ENCODE data around the gene VAT1. TPM values are rescaled to one million over a fixed set of nuclear protein-coding genes. Genes with fewer than 3 reads are reported as not detected.

Gene VAT1
- total and polyA plus RNA-seq, 9 of the 15 experiments (the other 6 are each of a cell fraction or from before 2014, with no cell fraction given): 29.4 to 153 (median 66.7) TPM

DNA sequence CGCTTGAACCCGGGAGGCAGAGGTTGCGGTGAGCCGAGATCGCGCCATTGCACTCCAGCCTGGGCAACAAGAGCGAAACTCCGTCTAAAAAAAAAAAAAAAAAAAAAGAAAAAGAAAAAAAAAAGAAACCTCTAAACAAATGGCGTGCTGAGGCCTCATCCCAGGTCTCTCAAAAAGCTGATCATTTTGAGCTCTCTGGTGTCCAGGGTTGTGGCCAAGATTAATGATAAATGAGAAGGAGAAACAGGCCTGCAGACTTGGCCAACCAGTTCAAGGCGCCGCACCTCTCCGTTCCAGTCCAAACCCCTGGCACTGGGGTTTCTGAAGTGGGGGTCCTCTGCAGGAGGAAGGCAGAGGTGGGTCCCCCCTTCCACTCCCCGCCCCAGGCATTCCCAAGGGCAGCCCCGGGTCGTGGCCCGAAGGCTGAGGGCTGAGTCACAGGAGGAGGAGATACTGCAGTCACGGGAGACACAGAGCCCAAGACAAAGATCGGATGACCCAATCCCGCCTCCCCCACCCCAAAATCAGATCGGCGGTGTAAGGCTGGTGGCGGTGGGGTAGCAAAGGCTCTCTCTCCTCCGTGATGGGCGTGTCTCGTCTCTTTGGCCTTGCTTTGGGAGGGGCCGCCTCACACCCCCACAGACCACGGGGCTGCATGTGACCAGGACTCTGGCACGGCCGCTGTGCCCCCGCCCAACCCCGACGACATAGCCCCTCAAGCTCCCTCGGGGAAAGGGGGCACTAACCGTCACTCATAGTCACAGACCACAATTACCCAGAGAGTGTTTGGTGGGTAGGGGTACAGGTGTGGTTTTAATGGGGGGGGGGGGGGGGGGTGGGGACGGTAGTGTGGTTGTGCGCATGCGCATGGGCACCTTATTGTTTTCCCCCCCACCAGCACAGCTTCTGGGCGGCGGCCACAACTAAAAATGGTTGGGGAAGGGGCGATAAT, 1.1 kb downstream of the VAT1 start (continued):
- TF ChIP-seq, protein P1, sequence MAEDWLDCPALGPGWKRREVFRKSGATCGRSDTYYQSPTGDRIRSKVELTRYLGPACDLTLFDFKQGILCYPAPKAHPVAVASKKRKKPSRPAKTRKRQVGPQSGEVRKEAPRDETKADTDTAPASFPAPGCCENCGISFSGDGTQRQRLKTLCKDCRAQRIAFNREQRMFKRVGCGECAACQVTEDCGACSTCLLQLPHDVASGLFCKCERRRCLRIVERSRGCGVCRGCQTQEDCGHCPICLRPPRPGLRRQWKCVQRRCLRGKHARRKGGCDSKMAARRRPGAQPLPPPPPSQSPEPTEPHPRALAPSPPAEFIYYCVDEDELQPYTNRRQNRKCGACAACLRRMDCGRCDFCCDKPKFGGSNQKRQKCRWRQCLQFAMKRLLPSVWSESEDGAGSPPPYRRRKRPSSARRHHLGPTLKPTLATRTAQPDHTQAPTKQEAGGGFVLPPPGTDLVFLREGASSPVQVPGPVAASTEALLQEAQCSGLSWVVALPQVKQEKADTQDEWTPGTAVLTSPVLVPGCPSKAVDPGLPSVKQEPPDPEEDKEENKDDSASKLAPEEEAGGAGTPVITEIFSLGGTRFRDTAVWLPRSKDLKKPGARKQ (CRISPR knock-in tag; IDR thresholded peaks at IDR 0.05): no peak
- TF ChIP-seq, protein P2, sequence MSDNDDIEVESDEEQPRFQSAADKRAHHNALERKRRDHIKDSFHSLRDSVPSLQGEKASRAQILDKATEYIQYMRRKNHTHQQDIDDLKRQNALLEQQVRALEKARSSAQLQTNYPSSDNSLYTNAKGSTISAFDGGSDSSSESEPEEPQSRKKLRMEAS (CRISPR knock-in tag; IDR thresholded peaks at IDR 0.05): no peak
- TF ChIP-seq MYBL2 (IDR thresholded peaks at IDR 0.05; ENCODE audit: low read depth) (no peak), MYBL2 (CRISPR knock-in tag; IDR thresholded peaks at IDR 0.05; ENCODE audit: borderline replicate concordance) (no peak), MIER1 (IDR thresholded peaks at IDR 0.05; ENCODE audit: low read depth) (no peak), ZNF41 (CRISPR knock-in tag; conservative IDR thresholded peaks at IDR 0.05) (no peak), POLR2A (conservative IDR thresholded peaks at IDR 0.05) (no peak), ZC3H4 (CRISPR knock-in tag; IDR thresholded peaks at IDR 0.05; ENCODE audit: borderline replicate concordance) (no peak), STAT5B (CRISPR knock-in tag; IDR thresholded peaks at IDR 0.05) (no peak), DNMT1 (IDR thresholded peaks at IDR 0.05) (no peak), NBN (IDR thresholded peaks at IDR 0.05; ENCODE audit: low read depth) (0 out of 2 replicates have a peak, but pooled peaks have one; percentile 74), ZNF507 (tag; conservative IDR thresholded peaks at IDR 0.05) (no peak), SIN3A (IDR thresholded peaks at IDR 0.05; ENCODE audit: borderline replicate concordance in 2 of 2, control insufficient read depth in 1 of 2, low read depth in 2 of 2, low read length in 2 of 2) (peak; percentile 43 to 66; a peak in 1 of 4 replicates), LCOR (CRISPR knock-in tag; IDR thresholded peaks at IDR 0.05) (peak; percentile 81; the same call in 1 of the 2 replicates), ZNF212 (CRISPR knock-in tag; IDR thresholded peaks at IDR 0.05) (no peak), SIX5 (IDR thresholded peaks at IDR 0.05; ENCODE audit: borderline replicate concordance in 1 of 2, insufficient read depth in 1 of 2, low read depth in 1 of 2, low read length in 2 of 2) (no peak), EHMT2 (IDR thresholded peaks at IDR 0.05) (no peak), HMG20B (CRISPR knock-in tag; IDR thresholded peaks at IDR 0.05) (no peak), C11orf30 (IDR thresholded peaks at IDR 0.05; ENCODE audit: low read depth) (peak; percentile 55)
- TF ChIP-seq, protein P3, sequence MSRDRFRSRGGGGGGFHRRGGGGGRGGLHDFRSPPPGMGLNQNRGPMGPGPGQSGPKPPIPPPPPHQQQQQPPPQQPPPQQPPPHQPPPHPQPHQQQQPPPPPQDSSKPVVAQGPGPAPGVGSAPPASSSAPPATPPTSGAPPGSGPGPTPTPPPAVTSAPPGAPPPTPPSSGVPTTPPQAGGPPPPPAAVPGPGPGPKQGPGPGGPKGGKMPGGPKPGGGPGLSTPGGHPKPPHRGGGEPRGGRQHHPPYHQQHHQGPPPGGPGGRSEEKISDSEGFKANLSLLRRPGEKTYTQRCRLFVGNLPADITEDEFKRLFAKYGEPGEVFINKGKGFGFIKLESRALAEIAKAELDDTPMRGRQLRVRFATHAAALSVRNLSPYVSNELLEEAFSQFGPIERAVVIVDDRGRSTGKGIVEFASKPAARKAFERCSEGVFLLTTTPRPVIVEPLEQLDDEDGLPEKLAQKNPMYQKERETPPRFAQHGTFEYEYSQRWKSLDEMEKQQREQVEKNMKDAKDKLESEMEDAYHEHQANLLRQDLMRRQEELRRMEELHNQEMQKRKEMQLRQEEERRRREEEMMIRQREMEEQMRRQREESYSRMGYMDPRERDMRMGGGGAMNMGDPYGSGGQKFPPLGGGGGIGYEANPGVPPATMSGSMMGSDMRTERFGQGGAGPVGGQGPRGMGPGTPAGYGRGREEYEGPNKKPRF (IDR thresholded peaks at IDR 0.05; ENCODE audit: low read depth, low read length): no peak
- TF ChIP-seq, protein P4, sequence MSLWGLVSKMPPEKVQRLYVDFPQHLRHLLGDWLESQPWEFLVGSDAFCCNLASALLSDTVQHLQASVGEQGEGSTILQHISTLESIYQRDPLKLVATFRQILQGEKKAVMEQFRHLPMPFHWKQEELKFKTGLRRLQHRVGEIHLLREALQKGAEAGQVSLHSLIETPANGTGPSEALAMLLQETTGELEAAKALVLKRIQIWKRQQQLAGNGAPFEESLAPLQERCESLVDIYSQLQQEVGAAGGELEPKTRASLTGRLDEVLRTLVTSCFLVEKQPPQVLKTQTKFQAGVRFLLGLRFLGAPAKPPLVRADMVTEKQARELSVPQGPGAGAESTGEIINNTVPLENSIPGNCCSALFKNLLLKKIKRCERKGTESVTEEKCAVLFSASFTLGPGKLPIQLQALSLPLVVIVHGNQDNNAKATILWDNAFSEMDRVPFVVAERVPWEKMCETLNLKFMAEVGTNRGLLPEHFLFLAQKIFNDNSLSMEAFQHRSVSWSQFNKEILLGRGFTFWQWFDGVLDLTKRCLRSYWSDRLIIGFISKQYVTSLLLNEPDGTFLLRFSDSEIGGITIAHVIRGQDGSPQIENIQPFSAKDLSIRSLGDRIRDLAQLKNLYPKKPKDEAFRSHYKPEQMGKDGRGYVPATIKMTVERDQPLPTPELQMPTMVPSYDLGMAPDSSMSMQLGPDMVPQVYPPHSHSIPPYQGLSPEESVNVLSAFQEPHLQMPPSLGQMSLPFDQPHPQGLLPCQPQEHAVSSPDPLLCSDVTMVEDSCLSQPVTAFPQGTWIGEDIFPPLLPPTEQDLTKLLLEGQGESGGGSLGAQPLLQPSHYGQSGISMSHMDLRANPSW (CRISPR knock-in tag; IDR thresholded peaks at IDR 0.05): no peak

All from K562 (cell line).